ENCODE results near the gene KLHL13.
"Not testable (repeated sequence)": the region's sequence is repeated elsewhere in the genome, so short reads cannot be mapped to it uniquely, and the experiment has no call there.

KLHL13 gene

GRCh38 chrX:117989512-117989911 is 127.1 kb downstream of the KLHL13 start:
- no peak for DNase-seq

GRCh38 chrX:117987373-117987772 is 129.2 kb downstream of the KLHL13 start:
- no peak for DNase-seq

DNA sequence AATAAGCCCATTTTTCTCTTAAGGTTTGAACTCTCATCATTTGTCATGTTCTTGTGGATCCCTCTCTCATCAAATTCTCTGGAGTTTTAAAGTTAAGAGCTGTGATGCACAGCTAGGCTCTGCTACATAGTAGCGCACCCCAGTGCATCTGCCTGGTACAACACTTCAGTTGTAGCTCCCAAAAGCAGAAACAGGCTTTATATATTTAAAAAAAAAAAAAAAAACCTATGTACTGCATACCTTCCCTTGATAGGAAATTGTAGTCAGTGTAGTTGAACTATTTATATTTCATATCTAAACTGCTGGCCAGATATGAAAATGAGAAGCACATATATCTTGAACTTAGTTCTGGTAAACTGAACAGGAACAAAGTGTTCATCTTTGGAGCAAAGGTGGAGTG is 131.4 kb downstream of the KLHL13 start:
- DNase-seq: no peak

- no peak for DNase-seq
These were observed 133.8 kb downstream of the KLHL13 start for GRCh38 chrX:117982694-117983392.

DNA sequence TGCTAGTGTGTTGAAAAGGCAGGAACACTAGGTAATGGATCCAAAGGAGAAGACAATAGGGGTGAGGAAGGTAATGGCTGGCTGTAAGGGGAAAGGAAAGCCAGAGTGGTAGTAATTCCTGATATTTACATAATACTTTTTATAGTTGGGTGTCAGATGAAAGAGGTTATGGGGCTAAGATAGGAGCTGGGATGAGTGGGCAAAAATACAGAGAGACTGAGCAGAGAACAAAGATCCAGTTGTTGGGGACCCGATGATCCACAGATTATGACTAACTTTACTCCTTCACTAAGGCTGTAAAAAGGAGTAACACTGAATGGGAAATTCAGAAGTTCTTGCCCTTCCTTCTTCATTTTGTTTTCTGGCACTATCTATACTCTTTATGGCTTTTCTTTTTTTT is 138.2 kb downstream of the KLHL13 start:
- DNase-seq: no peak

GRCh38 chrX:117977526-117977925 is 139.1 kb downstream of the KLHL13 start:
- no peak for DNase-seq

GRCh38 chrX:117973110-117973807 is 143.4 kb downstream of the KLHL13 start:
- no peak for DNase-seq

DNA sequence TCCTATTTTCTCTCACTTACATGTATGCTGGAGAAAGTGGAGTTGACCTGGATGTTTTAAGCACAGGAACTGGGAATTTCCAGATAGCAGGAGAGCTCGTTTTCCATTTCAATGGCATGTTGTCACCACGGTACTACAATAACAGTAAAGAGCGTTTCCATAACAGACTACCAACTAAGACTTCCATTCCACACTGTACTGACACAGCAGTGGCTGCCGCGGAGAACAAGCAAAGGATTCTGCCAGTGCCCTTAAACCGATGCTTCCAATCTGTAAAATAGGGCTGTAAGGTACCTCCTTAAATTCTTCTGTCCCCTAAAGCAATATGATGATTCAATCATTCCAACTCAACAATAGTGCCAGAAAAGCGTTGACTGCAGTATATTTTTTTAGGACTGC is 143.9 kb downstream of the KLHL13 start:
- DNase-seq: no peak

DNA sequence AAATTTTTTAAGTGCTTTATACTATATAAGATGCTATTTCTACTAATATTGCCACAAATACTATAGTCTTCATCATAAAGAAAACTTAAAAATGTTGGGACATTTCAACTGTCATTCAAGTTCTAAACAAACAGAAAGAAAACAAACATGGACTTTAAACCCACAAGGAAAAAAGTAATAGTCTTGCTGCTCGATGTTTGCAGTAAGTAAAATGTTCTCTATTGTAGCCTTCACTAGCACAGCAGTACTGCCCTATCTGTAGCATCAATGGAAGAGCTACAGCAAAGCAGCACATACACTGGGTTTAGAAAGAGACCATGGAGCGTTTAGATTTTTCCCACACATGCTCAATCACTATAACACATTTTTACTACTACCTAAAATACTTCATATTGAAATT is 146.8 kb downstream of the KLHL13 start:
- no peak for DNase-seq

DNA sequence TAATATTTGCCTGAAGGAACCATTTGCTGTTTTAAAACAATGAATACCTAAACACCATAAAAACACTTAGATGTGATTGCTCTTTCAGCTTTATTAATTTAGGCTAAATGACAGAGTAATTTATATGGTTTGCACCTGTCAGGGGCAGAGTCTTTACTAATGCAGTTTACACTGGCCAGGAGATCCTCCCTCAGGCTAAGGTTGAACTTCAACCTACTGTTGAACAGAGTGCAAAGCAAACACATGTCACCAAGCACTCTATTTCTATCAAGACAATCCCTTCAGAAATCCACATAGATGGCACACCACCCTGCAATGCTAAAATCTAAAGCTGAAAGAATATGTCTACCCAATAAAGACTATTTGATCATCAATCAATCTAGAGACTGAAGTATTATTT is 147.3 kb downstream of the KLHL13 start:
- no peak for DNase-seq

DNA sequence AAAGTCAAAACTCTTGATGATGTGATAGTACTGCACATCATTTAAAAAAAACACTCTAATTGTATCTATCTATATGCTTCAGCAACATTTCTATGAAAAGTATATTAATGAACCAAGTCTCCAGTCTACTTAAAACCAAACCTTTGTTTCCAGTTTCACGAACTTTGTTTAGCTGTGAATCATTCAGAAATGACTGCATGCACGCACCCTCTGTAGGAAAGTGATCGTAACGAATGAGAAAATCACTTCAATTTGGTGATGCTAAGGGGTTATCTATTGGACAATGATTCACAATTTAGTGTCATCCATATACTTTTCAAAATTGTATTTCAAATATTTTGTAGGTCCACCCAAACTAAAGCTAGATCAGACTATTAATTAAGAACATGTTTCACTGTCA is 157.6 kb downstream of the KLHL13 start:
- no peak for DNase-seq

GRCh38 chrX:117957128-117957527 is 159.5 kb downstream of the KLHL13 start:
- no peak for DNase-seq

- not testable (repeated sequence) for DNase-seq
These were observed 177.3 kb downstream of the KLHL13 start for GRCh38 chrX:117939296-117939695.

DNA sequence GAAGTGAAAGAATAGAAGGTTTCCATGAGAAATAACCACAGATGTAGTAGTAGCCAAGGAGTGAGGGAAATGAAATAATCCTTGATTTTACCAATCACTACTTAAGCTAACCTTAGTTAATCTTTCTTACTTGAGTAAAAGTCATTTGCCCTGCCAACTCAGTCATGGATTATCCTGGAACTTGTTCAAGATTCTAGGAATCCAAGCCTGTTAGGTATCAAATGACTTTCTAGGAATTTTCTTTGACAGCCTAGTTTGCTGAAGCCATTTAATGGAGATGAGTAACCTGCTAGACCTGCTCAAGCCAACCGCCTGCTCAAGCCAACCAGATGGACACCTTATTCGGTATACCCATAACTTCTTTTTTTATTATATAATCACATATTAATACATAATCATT is 180.5 kb downstream of the KLHL13 start:
- DNase-seq: no peak

- DNase-seq: not testable (repeated sequence)
These were observed 186.5 kb downstream of the KLHL13 start for GRCh38 chrX:117930116-117930515.

DNA sequence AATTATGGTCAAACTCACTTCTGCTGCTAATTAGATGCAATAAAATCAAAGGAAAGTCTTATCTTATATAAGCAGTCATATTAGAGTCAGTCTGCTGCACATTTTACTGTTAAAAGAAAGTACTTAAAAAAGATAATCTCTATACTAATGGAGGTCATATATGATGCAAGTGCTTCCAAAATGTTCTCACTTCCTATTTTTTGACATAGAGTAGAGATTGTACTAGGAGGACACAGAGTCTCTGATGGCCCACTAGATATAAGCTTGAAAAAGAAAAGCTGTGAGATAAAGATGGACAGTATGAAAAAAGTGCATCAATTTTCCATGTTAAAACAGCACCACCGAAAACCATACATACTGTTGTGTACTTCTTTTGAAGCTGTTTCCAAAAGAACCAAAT is 196.9 kb downstream of the KLHL13 start:
- no peak for DNase-seq

- DNase-seq: no peak
These were observed 206.4 kb downstream of the KLHL13 start for GRCh38 chrX:117910216-117910615.

DNA sequence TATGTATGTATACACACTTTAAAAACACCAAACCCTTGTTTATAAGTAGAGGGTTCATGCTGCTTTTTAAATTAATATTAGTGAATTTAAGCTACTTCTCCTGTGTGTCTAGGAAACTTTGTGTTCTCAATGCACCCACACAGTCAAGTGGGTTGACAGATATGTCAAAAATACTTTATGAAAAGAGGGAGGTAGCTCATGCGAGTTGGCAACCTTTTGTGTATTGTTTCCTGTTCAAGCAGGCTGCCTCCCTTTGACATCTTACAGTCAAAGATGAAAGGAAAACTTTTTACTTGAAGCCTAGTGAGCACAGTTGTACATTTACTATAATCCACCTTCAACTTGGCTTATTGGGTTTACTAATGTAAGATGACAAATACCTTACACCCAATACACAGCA is 218.4 kb downstream of the KLHL13 start:
- DNase-seq: no peak

- DNase-seq: no peak
These were observed 221.2 kb downstream of the KLHL13 start for GRCh38 chrX:117895418-117895817.

- DNase-seq: no peak
These were observed 224.1 kb downstream of the KLHL13 start for GRCh38 chrX:117892469-117892868.

DNA sequence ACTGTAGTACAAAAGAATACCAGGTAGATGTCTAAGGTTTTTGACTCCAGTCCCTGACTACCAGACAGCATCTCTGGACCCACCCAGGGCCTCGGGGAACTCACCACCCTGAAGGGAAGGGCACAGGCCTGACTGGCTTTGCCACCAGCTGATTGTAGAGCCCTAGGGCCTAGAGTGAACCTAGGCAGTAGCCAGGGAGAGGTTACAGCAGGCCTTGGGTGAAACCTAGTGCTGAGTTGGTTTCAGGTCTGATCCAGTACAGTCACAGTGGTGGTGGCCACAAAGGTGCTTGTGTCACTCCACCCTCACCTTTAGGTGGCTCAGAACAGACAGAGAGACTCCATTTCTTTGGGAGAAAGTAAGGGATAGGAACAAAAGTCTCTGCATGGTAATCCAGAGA is 244.8 kb downstream of the KLHL13 start:
- no peak for DNase-seq

DNA sequence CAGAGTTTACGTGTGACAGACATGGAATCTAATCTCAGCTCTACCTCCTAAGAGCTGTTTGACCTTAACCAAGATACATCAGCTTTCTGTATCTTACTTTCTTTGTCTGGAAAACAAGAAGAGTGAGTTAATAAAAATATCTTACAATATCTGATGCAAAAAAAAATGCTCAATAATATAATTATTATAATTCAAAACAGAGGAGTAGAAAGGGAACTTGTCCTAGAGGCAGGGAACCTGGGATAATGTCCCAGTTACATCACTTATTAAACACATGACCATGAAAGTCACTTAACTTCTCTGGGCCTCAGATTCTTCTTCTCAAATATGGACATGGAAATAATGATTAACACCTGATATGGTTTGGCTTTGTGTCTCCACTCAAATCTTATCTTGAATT is 256.1 kb downstream of the KLHL13 start:
- no peak for DNase-seq

GRCh38 chrX:117854806-117855205 is 261.8 kb downstream of the KLHL13 start:
- no peak for DNase-seq

- DNase-seq: no peak
These were observed 265.6 kb downstream of the KLHL13 start for GRCh38 chrX:117851025-117851424.
